GM18499 (cell line): ENCODE results near the gene MCFD2.

Experiments
- ATAC-seq: cut with Tn5 transposase; IDR thresholded peaks from one replicate; pipeline ENCODE4 v1.9.1; 2021; ENCODE audit warnings: moderate number of reproducible peaks; ENCODE audit not compliant: insufficient read depth, unreplicated experiment

The MCFD2 gene

DNA sequence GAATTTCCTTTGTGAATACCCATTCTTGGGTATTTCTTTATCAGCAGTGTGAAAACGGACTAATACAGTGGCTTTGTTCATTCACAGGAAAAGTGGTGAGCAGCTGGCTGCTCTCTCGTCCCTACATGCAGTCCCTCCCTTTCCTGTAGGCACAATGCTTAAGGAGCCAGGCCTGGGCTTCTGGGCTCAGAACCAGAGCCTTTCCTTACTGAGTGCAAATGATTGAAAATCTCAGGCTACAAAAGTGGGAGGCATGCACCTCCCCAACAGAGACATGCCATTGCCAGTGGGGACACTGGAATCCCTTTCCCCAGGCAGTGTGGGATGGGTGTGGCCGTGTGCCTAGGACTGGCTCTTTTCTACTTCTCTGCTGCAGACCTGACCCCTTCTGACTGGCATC is 61.3 kb downstream of the MCFD2 start:
- no peak for ATAC-seq

DNA sequence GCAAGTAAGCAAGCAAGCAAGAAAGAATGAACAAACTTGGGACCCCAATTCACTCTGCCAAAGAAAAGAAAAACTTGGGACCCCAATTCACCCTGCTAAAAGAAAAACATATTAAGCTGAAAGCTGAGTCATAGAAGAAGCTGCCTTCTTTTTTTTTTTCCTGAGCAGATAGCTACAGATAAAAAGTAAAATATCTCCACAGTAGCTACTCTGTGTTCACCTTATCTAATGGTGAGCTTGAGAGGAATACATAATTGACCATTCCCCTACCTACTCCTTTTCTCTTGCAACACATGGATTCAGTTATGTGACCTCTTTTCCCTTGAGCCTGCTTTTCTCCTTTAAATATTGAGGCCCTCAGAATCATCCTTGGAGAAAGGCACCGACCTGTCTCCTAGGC is 63.0 kb downstream of the MCFD2 start:
- ATAC-seq, result no peak

DNA sequence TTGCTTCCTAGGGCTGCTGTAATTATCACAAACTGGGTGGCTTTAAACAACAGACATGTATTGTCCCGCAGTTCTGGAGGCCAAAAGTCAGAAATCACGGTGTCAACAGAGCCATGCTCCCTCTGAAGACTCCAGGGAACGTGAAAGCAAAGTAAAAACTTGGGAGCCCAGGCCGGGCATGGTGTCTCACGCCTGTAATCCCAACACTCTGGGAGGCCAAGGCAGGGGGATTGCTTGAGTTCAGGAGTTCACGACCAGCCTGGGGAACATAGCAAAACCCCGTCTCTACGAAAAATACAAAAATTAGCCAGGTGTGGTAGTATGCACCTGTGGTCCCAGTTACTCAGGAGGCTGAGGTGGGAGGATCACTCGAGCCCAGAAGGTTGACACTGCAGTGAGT is 63.5 kb downstream of the MCFD2 start:
- no peak for ATAC-seq
